ENCODE data around the gene KDM8.

GRCh38 chr16:27205423-27206065, 2.2 kb downstream of the KDM8 start:
- TF ChIP-seq, protein P1, sequence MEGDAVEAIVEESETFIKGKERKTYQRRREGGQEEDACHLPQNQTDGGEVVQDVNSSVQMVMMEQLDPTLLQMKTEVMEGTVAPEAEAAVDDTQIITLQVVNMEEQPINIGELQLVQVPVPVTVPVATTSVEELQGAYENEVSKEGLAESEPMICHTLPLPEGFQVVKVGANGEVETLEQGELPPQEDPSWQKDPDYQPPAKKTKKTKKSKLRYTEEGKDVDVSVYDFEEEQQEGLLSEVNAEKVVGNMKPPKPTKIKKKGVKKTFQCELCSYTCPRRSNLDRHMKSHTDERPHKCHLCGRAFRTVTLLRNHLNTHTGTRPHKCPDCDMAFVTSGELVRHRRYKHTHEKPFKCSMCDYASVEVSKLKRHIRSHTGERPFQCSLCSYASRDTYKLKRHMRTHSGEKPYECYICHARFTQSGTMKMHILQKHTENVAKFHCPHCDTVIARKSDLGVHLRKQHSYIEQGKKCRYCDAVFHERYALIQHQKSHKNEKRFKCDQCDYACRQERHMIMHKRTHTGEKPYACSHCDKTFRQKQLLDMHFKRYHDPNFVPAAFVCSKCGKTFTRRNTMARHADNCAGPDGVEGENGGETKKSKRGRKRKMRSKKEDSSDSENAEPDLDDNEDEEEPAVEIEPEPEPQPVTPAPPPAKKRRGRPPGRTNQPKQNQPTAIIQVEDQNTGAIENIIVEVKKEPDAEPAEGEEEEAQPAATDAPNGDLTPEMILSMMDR (IDR thresholded peaks at IDR 0.05; ENCODE audit: insufficient read depth, low read depth, low read length) = no peak
- TF ChIP-seq EZH2 (IDR thresholded peaks at IDR 0.05; ENCODE audit: insufficient read depth, low read length) = no peak
